ENCODE results near the gene IRF2BPL.
A peak's percentile ranks its signal among the peaks of the same experiment; 100 is the strongest.

Gene IRF2BPL

GRCh38 chr14:76986231-76986565, 42.3 kb downstream of the IRF2BPL start:
- DNase-seq (ENCODE audit: low spot score), result no peak

GRCh38 chr14:76985540-76986230, 42.8 kb downstream of the IRF2BPL start:
- DNase-seq (ENCODE audit: low spot score), result no peak

GRCh38 chr14:76984787-76985375, 43.6 kb downstream of the IRF2BPL start:
- DNase-seq (ENCODE audit: low spot score), result no peak

- DNase-seq (ENCODE audit: low spot score), result no peak
These were observed 44.2 kb downstream of the IRF2BPL start for GRCh38 chr14:76984297-76984696.

- no peak for DNase-seq (ENCODE audit: low spot score)
These were observed 46.8 kb downstream of the IRF2BPL start for GRCh38 chr14:76981670-76982069.

GRCh38 chr14:76977793-76978720, 50.5 kb downstream of the IRF2BPL start:
- peak; percentile 84 for DNase-seq (ENCODE audit: low spot score)

GRCh38 chr14:76976240-76977005, 52.1 kb downstream of the IRF2BPL start:
- DNase-seq (ENCODE audit: low spot score), result no peak

GRCh38 chr14:76975812-76976211, 52.7 kb downstream of the IRF2BPL start:
- DNase-seq (ENCODE audit: low spot score), result no peak

GRCh38 chr14:76975051-76975450, 53.5 kb downstream of the IRF2BPL start:
- DNase-seq (ENCODE audit: low spot score), result no peak

Measured in activated CD4-positive, alpha-beta T cell treated with anti-CD3 and anti-CD28 coated beads, Interleukin-2, Interleukin-4, amounts not matched to agents 100 ng/mL and 50 ng/mL, durations not matched to agents 16 hours and 8 hours (primary cell).